HepG2 (cell line): Measurements from ENCODE around the gene LTA. TPM values are rescaled to one million over a fixed set of nuclear protein-coding genes. Genes with fewer than 3 reads are reported as not detected.

Experiments used
- CEBPG ChIP-seq: IDR thresholded peaks from 2 replicates; pipeline ENCODE4 v1.6.1; 2016
- CREB1 ChIP-seq, 2 experiments: fragments of 450-650 bp in 1 of 2; IDR thresholded peaks; 2 replicates each; pipeline ENCODE4 v1.6.1; 2016 to 2017; ENCODE audit warnings: control low read depth in 1 of 2, mild to moderate bottlenecking in 1 of 2, missing compliant biosample characterization in 1 of 2, missing genetic modification characterization in 1 of 2
- ELF3 ChIP-seq: IDR thresholded peaks from 2 replicates; pipeline ENCODE4 v1.6.1; 2016; ENCODE audit warnings: missing genetic modification reagents, missing compliant biosample characterization
- ETV5 ChIP-seq: IDR thresholded peaks from 2 replicates; pipeline ENCODE4 v1.6.1; 2018; ENCODE audit warnings: missing biosample characterization, missing genetic modification reagents, inconsistent platforms, borderline replicate concordance
- NFIB ChIP-seq: sonication (generic); formaldehyde crosslinking; IDR thresholded peaks from 2 replicates; pipeline ENCODE4 v1.9.0; 2021; ENCODE audit warnings: missing genetic modification reagents, mild to moderate bottlenecking, borderline replicate concordance
- POLR2G ChIP-seq: fragments of 200-400 bp; formaldehyde crosslinking; IDR thresholded peaks from 2 replicates; pipeline ENCODE4 v1.6.1; 2018; ENCODE audit warnings: mild to moderate bottlenecking, low read depth, low read length, moderate library complexity
- RARA ChIP-seq: IDR thresholded peaks from 2 replicates; pipeline ENCODE4 v1.6.1; 2016; ENCODE audit warnings: missing genetic modification reagents, missing compliant biosample characterization
- SALL1 ChIP-seq: sonication (generic); formaldehyde crosslinking; IDR thresholded peaks from 2 replicates; pipeline ENCODE4 v1.8.0; 2022; ENCODE audit warnings: mild to moderate bottlenecking, missing genetic modification reagents
- SUZ12 ChIP-seq: fragments of 150-350 bp; IDR thresholded peaks from 2 replicates; pipeline ENCODE4 v1.6.1; 2014; ENCODE audit warnings: low read depth, low read length
- TCF7L2 ChIP-seq: IDR thresholded peaks from 2 replicates; pipeline ENCODE4 v1.6.1; 2011; ENCODE audit warnings: mild to moderate bottlenecking, low read depth, low read length, moderate library complexity
- ZNF10 ChIP-seq: sonication (generic); formaldehyde crosslinking; IDR thresholded peaks from 2 replicates; pipeline ENCODE4 v1.4.0; 2020; ENCODE audit warnings: mild to moderate bottlenecking, low read depth, missing genetic modification reagents, borderline replicate concordance
- ZNF20 ChIP-seq: sonication (generic); formaldehyde crosslinking; IDR thresholded peaks from 2 replicates; pipeline ENCODE4 v1.4.0; 2020; ENCODE audit warnings: mild to moderate bottlenecking, moderate library complexity, missing genetic modification reagents
- ZNF614 ChIP-seq: IDR thresholded peaks from 2 replicates; pipeline ENCODE4 v1.6.1; 2018; ENCODE audit warnings: missing biosample characterization, missing genetic modification reagents, inconsistent platforms, borderline replicate concordance
- ZSCAN9 ChIP-seq: IDR thresholded peaks from 2 replicates; pipeline ENCODE4 v1.6.1; 2016; ENCODE audit warnings: borderline replicate concordance
- polyA plus RNA-seq, 8 experiments: library from polyadenylated mRNA; depleted of rRNA in 3 of 8; stranded (reverse) in 7 of 8; unstranded in 1 of 8; fragments of >200 nt; fragmentation: Illumina TruSeq in 4 of 8; extraction: Trizol in 4 of 8; gene quantifications; 2 replicates each; pipeline versions ENCODE4 v1.2.1 to v1.2.3, GENCODE V29; 2011 to 2016; ENCODE audit warnings: low read depth in 4 of 8, missing spikeins in 1 of 8, mixed read lengths in 1 of 8; ENCODE audit not compliant: insufficient read depth in 1 of 8
- total RNA-seq, 5 experiments: library from RNA; depleted of rRNA; stranded (reverse); fragments of >200 nt; fragmentation: Illumina TruSeq; extraction: Trizol; gene quantifications; 2 replicates each; pipeline ENCODE4 v1.2.3, GENCODE V29; 2016; ENCODE audit warnings: low read depth in 1 of 5
- TF ChIP-seq, protein P1 (sequence below): sonication (generic); formaldehyde crosslinking; IDR thresholded peaks from 2 replicates; pipeline ENCODE4 v1.8.0; 2022; ENCODE audit warnings: mild to moderate bottlenecking, missing genetic modification reagents, moderate library complexity
- TF ChIP-seq, protein P2 (sequence below): sonication (generic); formaldehyde crosslinking; IDR thresholded peaks from 2 replicates; pipeline ENCODE4 v1.5.0; 2020; ENCODE audit warnings: missing genetic modification reagents
- TF ChIP-seq, protein P3 (sequence below): IDR thresholded peaks from 2 replicates; pipeline ENCODE4 v1.6.1; 2016; ENCODE audit warnings: low read depth, missing genetic modification reagents, missing compliant biosample characterization
- TF ChIP-seq, protein P4 (sequence below): sonication (generic); formaldehyde crosslinking; IDR thresholded peaks from 2 replicates; pipeline ENCODE4 v1.5.0; 2020; ENCODE audit warnings: mild to moderate bottlenecking, missing genetic modification reagents, moderate library complexity

The LTA gene
- total and polyA plus RNA-seq, 2 of the 13 experiments (the other 11 are each of a cell fraction or from before 2014, with no cell fraction given), result 0.09 TPM; not detected in 1

DNA sequence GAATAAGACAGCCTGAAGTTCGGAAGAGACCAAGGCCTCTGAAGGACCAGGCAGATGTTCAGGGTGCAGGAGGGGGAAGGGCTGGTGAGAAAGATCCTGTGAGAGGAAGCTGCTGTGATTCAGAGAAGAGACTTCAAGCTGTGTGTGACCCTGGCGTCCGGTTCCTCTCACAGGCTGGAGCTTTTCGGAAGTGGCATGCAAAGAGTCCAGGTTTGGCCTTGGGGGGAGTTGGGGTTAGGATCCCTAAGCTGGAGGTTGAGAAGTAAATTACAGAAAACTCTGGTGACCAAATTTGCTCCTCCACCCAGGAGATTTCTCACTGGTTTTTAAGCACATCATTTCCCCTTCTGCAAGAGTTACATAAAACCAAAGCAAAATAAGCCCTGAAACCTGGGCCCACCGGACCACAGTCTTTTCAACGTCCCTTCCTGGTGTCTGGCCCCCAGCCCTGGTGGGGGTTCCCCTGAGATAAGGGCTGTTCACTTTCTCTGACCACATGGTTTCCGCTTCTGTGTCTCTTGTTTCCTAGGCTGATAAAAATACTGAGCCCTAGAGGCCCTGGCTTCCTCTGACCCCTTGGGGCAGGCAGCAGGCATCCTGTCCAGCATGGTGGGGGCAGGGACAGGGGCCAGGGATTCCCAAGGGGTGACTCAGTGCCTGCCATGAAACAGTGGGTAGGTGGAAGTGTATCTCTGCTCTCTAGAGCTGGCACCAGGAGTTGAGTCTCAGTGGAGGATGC, 12.0 kb upstream of the LTA start (continued):
- TF ChIP-seq, protein P1, sequence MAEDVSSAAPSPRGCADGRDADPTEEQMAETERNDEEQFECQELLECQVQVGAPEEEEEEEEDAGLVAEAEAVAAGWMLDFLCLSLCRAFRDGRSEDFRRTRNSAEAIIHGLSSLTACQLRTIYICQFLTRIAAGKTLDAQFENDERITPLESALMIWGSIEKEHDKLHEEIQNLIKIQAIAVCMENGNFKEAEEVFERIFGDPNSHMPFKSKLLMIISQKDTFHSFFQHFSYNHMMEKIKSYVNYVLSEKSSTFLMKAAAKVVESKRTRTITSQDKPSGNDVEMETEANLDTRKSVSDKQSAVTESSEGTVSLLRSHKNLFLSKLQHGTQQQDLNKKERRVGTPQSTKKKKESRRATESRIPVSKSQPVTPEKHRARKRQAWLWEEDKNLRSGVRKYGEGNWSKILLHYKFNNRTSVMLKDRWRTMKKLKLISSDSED, result 0 out of 2 replicates have a peak, but pooled peaks have one; percentile 36
- TF ChIP-seq, protein P2, sequence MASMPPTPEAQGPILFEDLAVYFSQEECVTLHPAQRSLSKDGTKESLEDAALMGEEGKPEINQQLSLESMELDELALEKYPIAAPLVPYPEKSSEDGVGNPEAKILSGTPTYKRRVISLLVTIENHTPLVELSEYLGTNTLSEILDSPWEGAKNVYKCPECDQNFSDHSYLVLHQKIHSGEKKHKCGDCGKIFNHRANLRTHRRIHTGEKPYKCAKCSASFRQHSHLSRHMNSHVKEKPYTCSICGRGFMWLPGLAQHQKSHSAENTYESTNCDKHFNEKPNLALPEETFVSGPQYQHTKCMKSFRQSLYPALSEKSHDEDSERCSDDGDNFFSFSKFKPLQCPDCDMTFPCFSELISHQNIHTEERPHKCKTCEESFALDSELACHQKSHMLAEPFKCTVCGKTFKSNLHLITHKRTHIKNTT (CRISPR knock-in tag), result no peak
- TF ChIP-seq RARA (CRISPR knock-in tag) (peak; percentile 42; the same call in 1 of the 2 replicates), ZNF20 (no peak), TCF7L2 (no peak), CREB1 (IDR thresholded peaks at IDR 0.05) (no peak), CREB1 (CRISPR knock-in tag; IDR thresholded peaks at IDR 0.05) (no peak), ETV5 (CRISPR knock-in tag) (peak; percentile 56; the same call in 1 of the 2 replicates), ZNF614 (CRISPR knock-in tag) (no peak), POLR2G (peak; percentile 11; the same call in 1 of the 2 replicates), ELF3 (CRISPR knock-in tag) (0 out of 2 replicates have a peak, but pooled peaks have one; percentile 18), CEBPG (no peak), NFIB (CRISPR knock-in tag) (no peak), SALL1 (CRISPR knock-in tag) (no peak), SUZ12 (no peak), ZSCAN9 (CRISPR knock-in tag) (no peak), ZNF10 (CRISPR knock-in tag) (no peak)
- TF ChIP-seq, protein P3, sequence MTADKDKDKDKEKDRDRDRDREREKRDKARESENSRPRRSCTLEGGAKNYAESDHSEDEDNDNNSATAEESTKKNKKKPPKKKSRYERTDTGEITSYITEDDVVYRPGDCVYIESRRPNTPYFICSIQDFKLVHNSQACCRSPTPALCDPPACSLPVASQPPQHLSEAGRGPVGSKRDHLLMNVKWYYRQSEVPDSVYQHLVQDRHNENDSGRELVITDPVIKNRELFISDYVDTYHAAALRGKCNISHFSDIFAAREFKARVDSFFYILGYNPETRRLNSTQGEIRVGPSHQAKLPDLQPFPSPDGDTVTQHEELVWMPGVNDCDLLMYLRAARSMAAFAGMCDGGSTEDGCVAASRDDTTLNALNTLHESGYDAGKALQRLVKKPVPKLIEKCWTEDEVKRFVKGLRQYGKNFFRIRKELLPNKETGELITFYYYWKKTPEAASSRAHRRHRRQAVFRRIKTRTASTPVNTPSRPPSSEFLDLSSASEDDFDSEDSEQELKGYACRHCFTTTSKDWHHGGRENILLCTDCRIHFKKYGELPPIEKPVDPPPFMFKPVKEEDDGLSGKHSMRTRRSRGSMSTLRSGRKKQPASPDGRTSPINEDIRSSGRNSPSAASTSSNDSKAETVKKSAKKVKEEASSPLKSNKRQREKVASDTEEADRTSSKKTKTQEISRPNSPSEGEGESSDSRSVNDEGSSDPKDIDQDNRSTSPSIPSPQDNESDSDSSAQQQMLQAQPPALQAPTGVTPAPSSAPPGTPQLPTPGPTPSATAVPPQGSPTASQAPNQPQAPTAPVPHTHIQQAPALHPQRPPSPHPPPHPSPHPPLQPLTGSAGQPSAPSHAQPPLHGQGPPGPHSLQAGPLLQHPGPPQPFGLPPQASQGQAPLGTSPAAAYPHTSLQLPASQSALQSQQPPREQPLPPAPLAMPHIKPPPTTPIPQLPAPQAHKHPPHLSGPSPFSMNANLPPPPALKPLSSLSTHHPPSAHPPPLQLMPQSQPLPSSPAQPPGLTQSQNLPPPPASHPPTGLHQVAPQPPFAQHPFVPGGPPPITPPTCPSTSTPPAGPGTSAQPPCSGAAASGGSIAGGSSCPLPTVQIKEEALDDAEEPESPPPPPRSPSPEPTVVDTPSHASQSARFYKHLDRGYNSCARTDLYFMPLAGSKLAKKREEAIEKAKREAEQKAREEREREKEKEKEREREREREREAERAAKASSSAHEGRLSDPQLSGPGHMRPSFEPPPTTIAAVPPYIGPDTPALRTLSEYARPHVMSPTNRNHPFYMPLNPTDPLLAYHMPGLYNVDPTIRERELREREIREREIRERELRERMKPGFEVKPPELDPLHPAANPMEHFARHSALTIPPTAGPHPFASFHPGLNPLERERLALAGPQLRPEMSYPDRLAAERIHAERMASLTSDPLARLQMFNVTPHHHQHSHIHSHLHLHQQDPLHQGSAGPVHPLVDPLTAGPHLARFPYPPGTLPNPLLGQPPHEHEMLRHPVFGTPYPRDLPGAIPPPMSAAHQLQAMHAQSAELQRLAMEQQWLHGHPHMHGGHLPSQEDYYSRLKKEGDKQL (CRISPR knock-in tag), result no peak
- TF ChIP-seq, protein P4, sequence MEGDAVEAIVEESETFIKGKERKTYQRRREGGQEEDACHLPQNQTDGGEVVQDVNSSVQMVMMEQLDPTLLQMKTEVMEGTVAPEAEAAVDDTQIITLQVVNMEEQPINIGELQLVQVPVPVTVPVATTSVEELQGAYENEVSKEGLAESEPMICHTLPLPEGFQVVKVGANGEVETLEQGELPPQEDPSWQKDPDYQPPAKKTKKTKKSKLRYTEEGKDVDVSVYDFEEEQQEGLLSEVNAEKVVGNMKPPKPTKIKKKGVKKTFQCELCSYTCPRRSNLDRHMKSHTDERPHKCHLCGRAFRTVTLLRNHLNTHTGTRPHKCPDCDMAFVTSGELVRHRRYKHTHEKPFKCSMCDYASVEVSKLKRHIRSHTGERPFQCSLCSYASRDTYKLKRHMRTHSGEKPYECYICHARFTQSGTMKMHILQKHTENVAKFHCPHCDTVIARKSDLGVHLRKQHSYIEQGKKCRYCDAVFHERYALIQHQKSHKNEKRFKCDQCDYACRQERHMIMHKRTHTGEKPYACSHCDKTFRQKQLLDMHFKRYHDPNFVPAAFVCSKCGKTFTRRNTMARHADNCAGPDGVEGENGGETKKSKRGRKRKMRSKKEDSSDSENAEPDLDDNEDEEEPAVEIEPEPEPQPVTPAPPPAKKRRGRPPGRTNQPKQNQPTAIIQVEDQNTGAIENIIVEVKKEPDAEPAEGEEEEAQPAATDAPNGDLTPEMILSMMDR (CRISPR knock-in tag), result no peak
